ENCODE data around the gene ZNF343.

Gene ZNF343

DNA sequence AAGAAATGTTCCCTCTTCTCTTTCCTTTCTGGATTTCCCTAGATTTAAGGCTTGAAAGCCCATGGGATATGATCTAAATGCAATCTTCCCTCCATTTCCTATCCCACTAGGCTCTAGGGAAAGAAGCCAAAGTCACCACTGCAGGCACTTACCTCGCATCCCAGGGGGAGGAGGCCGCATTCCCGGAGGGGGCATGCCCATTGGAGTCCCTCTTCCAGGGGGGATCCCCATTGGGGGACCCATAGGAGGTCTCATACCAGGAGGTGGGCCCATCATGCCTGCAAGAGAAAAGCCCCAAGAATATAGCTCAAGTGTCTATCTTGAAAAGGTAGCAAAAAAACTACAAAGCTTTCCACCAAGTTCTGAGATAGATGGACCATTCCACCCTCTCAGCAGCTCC is 46.2 kb downstream of the ZNF343 start:
- Histone ChIP-seq H3K27me3 (ENCODE audit: insufficient read depth, insufficient read length) (no peaks in the 10 kb centered on the region), H3K4me1 (ENCODE audit: insufficient read depth, insufficient read length) (no peaks in the 10 kb centered on the region), H3K4me3 (ENCODE audit: insufficient read length, low read depth) (no peak overlapping the region), H3K9me3 (ENCODE audit: insufficient read depth, low read length) (no peaks in the 10 kb centered on the region), H3K36me3 (ENCODE audit: insufficient read depth, insufficient read length, low read length) (peaks cover 87% of the 10 kb centered on the region), H3K9ac (ENCODE audit: insufficient read length, low read depth) (no peak overlapping the region)
- DNase-seq (ENCODE audit: low read depth, low spot score) = no peak
- no peak for TF ChIP-seq YY1 (IDR thresholded peaks at IDR 0.05; ENCODE audit: insufficient read depth, insufficient read length)
- no peak for TF ChIP-seq SUZ12 (IDR thresholded peaks at IDR 0.05; ENCODE audit: extremely low read depth, insufficient read depth, insufficient read length)
- TF ChIP-seq ZNF274 (IDR thresholded peaks at IDR 0.05; ENCODE audit: low read depth, low read length) = no peak

DNA sequence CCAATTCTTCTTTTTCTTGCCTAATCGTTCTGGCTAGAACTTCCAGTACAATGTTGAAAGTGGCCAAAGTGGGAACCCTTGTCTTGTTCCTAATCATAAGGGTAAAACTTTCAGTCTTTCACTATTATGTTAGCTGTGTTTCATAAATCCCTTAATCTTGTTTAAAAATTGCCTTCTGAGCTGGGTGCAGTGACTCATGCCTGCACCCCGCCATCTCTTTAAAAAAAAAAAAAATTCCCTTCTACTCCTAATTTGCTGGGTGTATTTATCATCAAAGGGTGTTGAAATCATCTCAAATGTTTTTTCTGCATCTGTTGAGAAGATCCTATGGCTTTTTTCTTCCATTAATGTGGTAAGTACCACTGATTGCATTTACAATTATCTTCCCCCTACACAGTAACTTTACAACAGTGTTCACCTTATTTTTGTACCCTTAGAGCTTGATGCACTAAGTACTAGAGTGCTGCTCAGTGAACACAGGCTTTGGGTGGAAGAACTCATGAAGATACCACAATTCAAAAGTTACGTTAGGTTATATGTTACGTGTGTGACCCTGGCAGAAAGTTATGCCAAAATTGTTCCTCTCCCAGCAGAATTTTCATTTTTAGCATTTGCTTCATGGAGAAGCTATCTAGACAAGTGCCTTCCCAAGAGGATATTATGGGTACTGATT is 47.8 kb downstream of the ZNF343 start:
- DNase-seq (ENCODE audit: low read depth, low spot score) = no peak
- TF ChIP-seq YY1 (IDR thresholded peaks at IDR 0.05; ENCODE audit: insufficient read depth, insufficient read length) (no peak), ZNF274 (IDR thresholded peaks at IDR 0.05; ENCODE audit: low read depth, low read length) (no peak)
- H3K9me3 ChIP-seq (ENCODE audit: insufficient read depth, low read length) = no peaks in the 10 kb centered on the region
- no peak overlapping the region for H3K9ac ChIP-seq (ENCODE audit: insufficient read length, low read depth)
- no peaks in the 10 kb centered on the region for H3K4me1 ChIP-seq (ENCODE audit: insufficient read depth, insufficient read length)
- H3K27me3 ChIP-seq (ENCODE audit: insufficient read depth, insufficient read length) = no peaks in the 10 kb centered on the region
- no peak overlapping the region for H3K4me3 ChIP-seq (ENCODE audit: insufficient read length, low read depth)
- peaks cover 71% of the 10 kb centered on the region for H3K36me3 ChIP-seq (ENCODE audit: insufficient read depth, insufficient read length, low read length)

DNA sequence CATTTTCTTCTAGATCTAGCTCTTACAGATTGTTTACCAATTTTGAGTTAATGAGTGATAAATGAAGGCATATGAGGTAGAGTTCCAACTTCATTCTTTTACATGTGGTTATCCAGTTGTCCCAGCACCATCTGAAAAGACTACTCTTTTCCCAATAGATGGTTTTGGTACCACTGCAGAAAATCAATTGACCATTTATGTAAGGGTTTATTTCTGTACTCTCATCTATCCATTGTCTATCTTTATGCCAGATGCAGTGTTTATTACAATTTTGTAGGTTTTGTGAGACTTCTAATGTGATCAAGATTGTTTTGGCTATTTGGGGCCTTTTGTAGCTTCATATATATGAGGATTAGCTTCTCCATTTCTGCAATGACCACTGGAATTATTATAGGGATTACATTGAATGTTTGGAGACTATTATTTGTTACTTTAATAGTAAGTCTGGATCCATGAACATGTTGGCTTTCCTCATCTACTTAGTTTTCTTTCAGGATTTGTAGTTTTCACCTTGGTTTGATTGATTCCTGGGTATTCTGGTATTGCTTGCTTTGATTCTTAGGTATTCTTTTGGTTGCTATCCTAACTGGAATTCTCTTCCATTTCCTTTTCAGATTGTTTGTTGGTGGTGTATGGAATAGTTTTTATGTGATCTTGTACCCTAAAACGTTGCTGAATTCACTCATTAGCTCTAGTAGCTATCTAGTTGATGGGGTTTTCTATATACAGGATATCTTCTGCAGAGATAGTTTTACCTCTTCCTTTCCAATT is 48.5 kb downstream of the ZNF343 start:
- Histone ChIP-seq H3K36me3 (ENCODE audit: insufficient read depth, insufficient read length, low read length) (peaks cover 64% of the 10 kb centered on the region), H3K4me3 (ENCODE audit: insufficient read length, low read depth) (no peak overlapping the region), H3K27me3 (ENCODE audit: insufficient read depth, insufficient read length) (no peaks in the 10 kb centered on the region), H3K9me3 (ENCODE audit: insufficient read depth, low read length) (no peaks in the 10 kb centered on the region), H3K4me1 (ENCODE audit: insufficient read depth, insufficient read length) (no peaks in the 10 kb centered on the region), H3K9ac (ENCODE audit: insufficient read length, low read depth) (no peak overlapping the region)
- TF ChIP-seq SUZ12 (IDR thresholded peaks at IDR 0.05; ENCODE audit: extremely low read depth, insufficient read depth, insufficient read length) (no peak), ZNF274 (IDR thresholded peaks at IDR 0.05; ENCODE audit: low read depth, low read length) (no peak), YY1 (IDR thresholded peaks at IDR 0.05; ENCODE audit: insufficient read depth, insufficient read length) (no peak)
- DNase-seq (ENCODE audit: low read depth, low spot score) = no peak

DNA sequence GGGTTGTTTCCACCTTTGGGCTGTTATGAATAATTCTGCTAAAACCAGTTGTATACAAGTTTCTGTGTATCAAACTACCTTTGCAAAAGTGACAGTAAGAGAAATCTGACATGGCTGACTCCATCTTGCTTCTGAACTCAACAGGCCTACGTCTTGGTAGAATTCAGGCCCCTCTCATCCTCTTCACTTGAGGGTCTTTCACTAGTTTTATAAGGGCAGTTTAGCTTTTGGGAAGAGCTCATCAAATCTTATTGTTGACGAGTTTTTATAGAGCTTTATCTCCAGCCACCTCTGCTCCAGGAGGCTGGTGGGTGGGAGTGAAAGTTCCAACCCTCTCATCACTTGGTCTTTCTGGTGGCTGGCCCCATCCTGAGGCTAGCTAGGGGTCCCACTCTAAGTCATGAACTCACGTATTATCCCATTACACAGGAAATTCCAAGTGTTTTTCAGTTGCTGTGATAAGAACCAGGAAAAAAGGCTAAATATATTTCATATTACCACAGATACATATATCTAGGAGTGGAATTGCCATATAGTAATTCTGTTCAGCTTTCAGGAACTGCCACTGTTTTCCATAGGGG is 49.7 kb downstream of the ZNF343 start:
- no peaks in the 10 kb centered on the region for H3K27me3 ChIP-seq (ENCODE audit: insufficient read depth, insufficient read length)
- H3K9me3 ChIP-seq (ENCODE audit: insufficient read depth, low read length) = no peaks in the 10 kb centered on the region
- peaks cover 52% of the 10 kb centered on the region for H3K36me3 ChIP-seq (ENCODE audit: insufficient read depth, insufficient read length, low read length)
- no peak overlapping the region for H3K9ac ChIP-seq (ENCODE audit: insufficient read length, low read depth)
- DNase-seq (ENCODE audit: low read depth, low spot score) = no peak
- H3K4me1 ChIP-seq (ENCODE audit: insufficient read depth, insufficient read length) = no peaks in the 10 kb centered on the region
- H3K4me3 ChIP-seq (ENCODE audit: insufficient read length, low read depth) = no peak overlapping the region
- TF ChIP-seq ZNF274 (IDR thresholded peaks at IDR 0.05; ENCODE audit: low read depth, low read length) = no peak
- no peak for TF ChIP-seq SUZ12 (IDR thresholded peaks at IDR 0.05; ENCODE audit: extremely low read depth, insufficient read depth, insufficient read length)
- no peak for TF ChIP-seq YY1 (IDR thresholded peaks at IDR 0.05; ENCODE audit: insufficient read depth, insufficient read length)

DNA sequence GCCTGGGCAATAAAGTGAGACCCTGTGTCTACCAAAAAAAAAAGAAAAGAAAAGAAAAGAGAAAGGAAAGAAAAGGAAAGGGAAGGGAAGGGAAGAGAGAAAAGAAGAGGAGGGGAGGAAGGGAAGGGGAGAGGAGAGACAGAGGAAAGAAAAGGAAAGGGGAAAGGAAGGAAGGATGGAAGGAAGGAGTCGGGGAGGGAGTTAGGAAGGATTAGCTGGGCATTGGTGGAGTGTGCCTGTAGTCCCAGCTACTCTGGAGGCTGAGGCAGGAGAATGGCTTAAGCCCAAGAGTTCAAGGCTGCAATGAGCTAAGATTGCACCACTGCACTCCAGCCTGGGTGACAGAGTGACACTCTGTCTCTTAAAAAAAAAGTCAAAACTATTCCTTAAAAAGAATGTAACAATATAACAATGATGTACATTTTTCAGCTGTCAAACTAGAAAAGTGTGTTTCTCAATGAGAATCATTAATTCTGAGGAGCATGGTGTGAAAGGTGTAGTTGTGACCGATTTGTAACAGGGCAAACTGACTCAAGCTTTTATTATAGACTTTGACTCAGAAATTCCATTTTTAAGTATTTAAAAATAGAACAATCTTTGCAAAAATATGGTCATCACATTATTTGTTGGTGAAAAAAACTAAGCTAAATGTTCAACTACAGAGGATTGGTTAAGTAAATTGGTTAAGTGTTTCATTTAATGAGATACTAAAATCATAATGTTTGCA is 52.8 kb downstream of the ZNF343 start:
- no peak for DNase-seq (ENCODE audit: low read depth, low spot score)
- H3K27me3 ChIP-seq (ENCODE audit: insufficient read depth, insufficient read length) = no peaks in the 10 kb centered on the region
- peaks cover 22% of the 10 kb centered on the region for H3K36me3 ChIP-seq (ENCODE audit: insufficient read depth, insufficient read length, low read length)
- no peak overlapping the region for H3K4me3 ChIP-seq (ENCODE audit: insufficient read length, low read depth)
- TF ChIP-seq ZNF274 (IDR thresholded peaks at IDR 0.05; ENCODE audit: low read depth, low read length) (no peak), SUZ12 (IDR thresholded peaks at IDR 0.05; ENCODE audit: extremely low read depth, insufficient read depth, insufficient read length) (no peak), YY1 (IDR thresholded peaks at IDR 0.05; ENCODE audit: insufficient read depth, insufficient read length) (no peak)
- H3K9me3 ChIP-seq (ENCODE audit: insufficient read depth, low read length) = no peaks in the 10 kb centered on the region
- no peaks in the 10 kb centered on the region for H3K4me1 ChIP-seq (ENCODE audit: insufficient read depth, insufficient read length)
- H3K9ac ChIP-seq (ENCODE audit: insufficient read length, low read depth) = no peak overlapping the region

DNA sequence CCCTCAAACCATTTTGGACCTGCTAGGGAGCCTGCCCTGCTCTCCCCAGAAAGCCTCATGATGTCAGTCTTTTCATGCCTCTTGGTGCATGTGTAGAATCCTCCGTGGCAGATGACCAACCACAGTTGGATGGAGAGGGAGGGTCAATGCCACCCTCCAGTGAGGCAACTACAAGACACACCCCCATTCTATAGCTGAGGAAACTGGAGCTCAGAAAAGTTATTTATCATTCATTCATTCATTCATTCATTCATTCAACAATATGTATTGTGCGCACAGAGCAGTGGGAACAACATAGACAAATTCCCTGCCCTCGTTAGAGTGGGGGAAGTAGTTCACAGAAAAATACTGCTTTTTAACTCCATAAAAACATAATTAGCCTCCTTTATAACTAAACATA is 54.9 kb downstream of the ZNF343 start:
- no peak for TF ChIP-seq YY1 (IDR thresholded peaks at IDR 0.05; ENCODE audit: insufficient read depth, insufficient read length)
- no peak for TF ChIP-seq SUZ12 (IDR thresholded peaks at IDR 0.05; ENCODE audit: extremely low read depth, insufficient read depth, insufficient read length)
- no peak for TF ChIP-seq ZNF274 (IDR thresholded peaks at IDR 0.05; ENCODE audit: low read depth, low read length)
- H3K4me1 ChIP-seq (ENCODE audit: insufficient read depth, insufficient read length) = no peaks in the 10 kb centered on the region
- no peak for DNase-seq (ENCODE audit: low read depth, low spot score)

More for the DNA sequence above, 54.9 kb downstream of the ZNF343 start:
- Histone ChIP-seq H3K4me3 (ENCODE audit: insufficient read length, low read depth) (no peak overlapping the region), H3K9me3 (ENCODE audit: insufficient read depth, low read length) (no peaks in the 10 kb centered on the region), H3K9ac (ENCODE audit: insufficient read length, low read depth) (no peak overlapping the region), H3K36me3 (ENCODE audit: insufficient read depth, insufficient read length, low read length) (peaks cover 2% of the 10 kb centered on the region), H3K27me3 (ENCODE audit: insufficient read depth, insufficient read length) (no peaks in the 10 kb centered on the region)

Data from NT2/D1 (cell line).